Measurements from ENCODE around the gene SUN5.

Gene SUN5

DNA sequence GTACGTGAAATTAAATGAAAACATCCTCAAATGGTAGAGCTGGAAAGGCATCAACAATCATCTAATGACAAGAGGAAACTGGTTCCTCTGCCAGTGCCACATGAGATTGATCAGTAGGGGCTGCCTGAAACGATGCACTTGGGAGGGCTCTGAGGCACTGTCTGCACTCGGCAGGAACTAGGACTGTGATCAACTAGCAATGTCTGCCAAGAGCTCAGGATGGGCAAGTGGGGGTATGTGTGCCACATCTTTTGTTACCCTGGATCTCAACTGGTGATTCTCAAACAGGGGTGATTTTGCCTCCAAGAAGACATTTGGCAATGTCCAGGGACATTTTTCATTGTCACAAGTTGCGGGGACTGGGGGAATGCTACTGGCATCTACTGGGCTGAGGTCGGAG is 29.1 kb upstream of the SUN5 start:
- no peak for TF ChIP-seq CTCF (IDR thresholded peaks at IDR 0.05; ENCODE audit: low read depth, low read length, missing control alignments)
- in situ Hi-C loops (cut with HindIII; ENCODE audit: low sequenced_read_pairs), result no loop called here
- DNase-seq (ENCODE audit: low read depth), result no peak

DNA sequence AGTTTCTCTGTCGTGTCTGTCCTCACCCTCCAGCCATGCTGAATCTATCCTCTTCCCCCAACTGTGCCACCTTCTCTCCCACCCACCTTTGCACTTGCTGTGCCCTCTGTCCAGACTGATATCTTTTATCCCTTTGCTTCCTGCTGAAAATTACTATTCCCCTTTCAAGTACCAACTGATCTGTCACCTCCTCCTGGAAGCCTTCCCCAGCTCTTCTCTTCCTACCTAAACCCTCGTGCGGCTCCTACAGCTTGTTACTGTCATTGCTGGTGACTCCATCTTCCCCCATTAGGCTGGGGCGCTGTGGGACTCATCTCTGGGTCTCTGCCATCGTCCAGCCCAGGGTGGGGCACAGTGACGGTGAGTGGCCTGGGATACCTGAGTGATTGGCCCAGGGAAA is 28.3 kb upstream of the SUN5 start:
- H3K4me3 ChIP-seq (ENCODE audit: low read depth, low read length), result no peak overlapping the region
- no peak for TF ChIP-seq CTCF (IDR thresholded peaks at IDR 0.05; ENCODE audit: low read depth, low read length, missing control alignments)
- in situ Hi-C loops (cut with HindIII; ENCODE audit: low sequenced_read_pairs), result no loop called here
- DNase-seq (ENCODE audit: low read depth), result no peak

More for the DNA sequence above, 29.1 kb upstream of the SUN5 start:
- H3K4me3 ChIP-seq (ENCODE audit: low read depth, low read length), result no peak overlapping the region

DNA sequence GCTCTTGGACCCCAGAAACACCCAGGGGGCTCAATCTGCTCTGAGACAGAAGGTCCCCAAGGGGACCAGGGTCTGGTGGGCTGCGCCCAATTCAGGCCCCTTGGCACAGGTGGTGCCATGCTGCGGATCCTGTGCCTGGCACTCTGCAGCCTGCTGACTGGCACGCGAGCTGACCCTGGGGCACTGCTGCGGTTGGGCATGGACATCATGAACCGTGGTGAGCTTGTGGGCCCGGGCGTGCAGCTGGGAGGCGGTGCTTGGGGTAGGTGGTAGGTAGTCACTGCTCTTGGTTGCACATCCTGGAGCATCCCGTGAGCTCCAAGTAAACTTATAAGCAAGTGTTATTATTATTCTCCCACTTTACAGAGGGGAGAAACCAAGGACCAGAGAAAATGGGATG is 27.3 kb upstream of the SUN5 start, which contains the start of gene BPIFB6:
Gene BPIFB6, plus strand, starts transcription at position 118 of the 400 bp plus-strand sequence. Its CDS starts 0 bp downstream, at position 118.
- no peak within 1 kb of the TSS for H3K4me3 ChIP-seq (ENCODE audit: low read depth, low read length)
- DNase-seq (ENCODE audit: low read depth), result no peak
- in situ Hi-C loops (cut with HindIII; ENCODE audit: low sequenced_read_pairs), result no loop called here
- no peak for TF ChIP-seq CTCF (IDR thresholded peaks at IDR 0.05; ENCODE audit: low read depth, low read length, missing control alignments)

- no peak for DNase-seq (ENCODE audit: low read depth)
- TF ChIP-seq CTCF (IDR thresholded peaks at IDR 0.05; ENCODE audit: low read depth, low read length, missing control alignments), result no peak
Measured at GRCh38 chr20:33030569-33030968, 26.3 kb upstream of the SUN5 start.

GRCh38 chr20:33030076-33030475 is 25.8 kb upstream of the SUN5 start:
- no peak overlapping the region for H3K4me3 ChIP-seq (ENCODE audit: low read depth, low read length)
- no peak for DNase-seq (ENCODE audit: low read depth)
- in situ Hi-C loops (cut with HindIII; ENCODE audit: low sequenced_read_pairs), result no loop called here
- no peak for TF ChIP-seq CTCF (IDR thresholded peaks at IDR 0.05; ENCODE audit: low read depth, low read length, missing control alignments)

More at GRCh38 chr20:33030569-33030968, 26.3 kb upstream of the SUN5 start:
- in situ Hi-C loops (cut with HindIII; ENCODE audit: low sequenced_read_pairs), result no loop called here
- H3K4me3 ChIP-seq (ENCODE audit: low read depth, low read length), result no peak overlapping the region

GRCh38 chr20:33028875-33029274 is 24.6 kb upstream of the SUN5 start:
- no peak overlapping the region for H3K4me3 ChIP-seq (ENCODE audit: low read depth, low read length)
- DNase-seq (ENCODE audit: low read depth), result no peak
- in situ Hi-C loops (cut with HindIII; ENCODE audit: low sequenced_read_pairs), result no loop called here
- no peak for TF ChIP-seq CTCF (IDR thresholded peaks at IDR 0.05; ENCODE audit: low read depth, low read length, missing control alignments)
